DMS153 treated with DMSO at 0.1 percent for 48 hours (cell line): ENCODE results near the gene S100B.

Source experiments
- DNase-seq: peaks from one replicate; lab custom pipeline; 2025; ENCODE audit not compliant: unreplicated experiment; lab: John Stamatoyannopoulos, UW

S100B gene

DNA sequence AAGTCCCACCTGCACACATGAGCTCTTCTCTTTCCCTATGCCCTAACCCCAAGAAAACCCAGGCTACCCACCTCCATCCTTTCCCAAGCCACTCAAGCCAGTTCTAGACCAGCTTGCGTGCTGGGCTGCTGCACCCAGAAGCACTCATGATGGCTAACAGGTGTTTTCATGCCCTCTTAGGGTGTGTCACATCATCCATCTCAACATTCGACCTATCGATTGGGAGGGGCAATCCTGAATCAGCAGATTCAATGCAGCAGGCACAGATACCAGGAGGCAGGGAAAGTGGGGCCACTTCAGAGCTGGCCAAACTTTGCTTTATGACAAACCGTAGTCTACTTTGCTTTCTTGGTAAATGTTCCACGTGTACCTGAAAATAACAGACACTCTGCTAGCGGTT, 24.0 kb upstream of the S100B start:
- DNase-seq = no peak

DNA sequence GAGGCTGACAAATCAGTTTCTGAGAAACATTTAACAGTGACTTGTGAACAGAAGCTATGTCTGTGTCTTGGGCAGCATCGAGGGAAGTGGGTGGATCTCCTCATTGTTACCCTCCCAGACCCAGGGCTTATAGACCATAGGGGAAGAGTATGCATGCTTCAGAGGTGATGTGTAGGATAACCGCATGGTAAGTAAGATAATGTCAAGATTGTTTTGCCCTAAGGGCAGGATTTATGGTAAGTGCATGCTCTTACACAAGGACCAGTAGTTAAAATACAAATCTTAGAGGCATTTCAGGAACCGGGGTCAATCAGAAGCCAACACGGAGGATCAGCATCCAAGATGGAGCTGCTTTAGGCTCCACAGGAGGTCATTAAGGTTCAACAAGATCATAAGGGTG, 22.8 kb upstream of the S100B start:
- no peak for DNase-seq

DNA sequence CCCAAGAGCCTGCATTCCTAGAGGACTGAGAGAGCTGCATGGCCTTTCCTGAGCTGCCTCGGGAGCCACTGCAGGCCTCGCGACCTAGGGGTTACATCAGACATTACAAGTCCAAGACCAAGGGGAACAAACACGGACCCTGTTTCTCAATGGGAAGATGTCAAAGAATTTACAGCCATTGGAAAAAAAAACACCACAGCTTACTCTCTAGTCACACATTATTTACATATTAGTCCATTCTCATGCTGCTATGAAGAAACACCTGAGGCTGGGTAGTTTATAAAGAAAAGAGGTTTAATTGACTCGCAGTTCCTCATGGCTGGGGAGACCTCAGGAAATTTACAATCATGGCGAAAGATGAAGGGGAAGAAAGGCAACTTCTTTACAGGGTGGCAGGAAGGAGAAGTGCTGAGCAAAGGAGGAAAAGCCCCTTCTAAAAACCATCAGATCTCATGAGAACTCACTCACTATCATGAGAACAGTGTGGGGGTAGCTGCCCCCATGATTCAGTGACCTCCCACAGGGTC, 22.2 kb upstream of the S100B start:
- DNase-seq = no peak

DNA sequence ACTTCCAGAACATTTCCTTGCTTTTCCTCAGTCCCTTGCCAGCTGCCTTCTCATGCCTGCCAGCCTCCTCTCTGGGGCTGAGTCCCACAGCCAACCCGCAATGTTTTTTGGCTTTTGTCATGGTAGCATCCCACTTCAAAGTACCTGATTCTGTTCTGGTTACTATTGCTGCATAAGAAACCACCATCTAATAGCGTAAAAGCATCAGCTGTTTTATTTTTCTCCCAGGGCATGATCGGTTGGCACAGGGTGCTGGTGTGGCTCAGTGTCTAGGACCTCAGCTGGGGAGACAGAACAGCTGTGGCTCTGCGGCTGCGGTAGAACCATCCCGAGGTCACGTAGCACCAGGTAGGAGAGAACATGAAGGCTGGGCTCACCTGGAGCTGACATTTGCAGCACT, 21.7 kb upstream of the S100B start:
- DNase-seq = no peak

DNA sequence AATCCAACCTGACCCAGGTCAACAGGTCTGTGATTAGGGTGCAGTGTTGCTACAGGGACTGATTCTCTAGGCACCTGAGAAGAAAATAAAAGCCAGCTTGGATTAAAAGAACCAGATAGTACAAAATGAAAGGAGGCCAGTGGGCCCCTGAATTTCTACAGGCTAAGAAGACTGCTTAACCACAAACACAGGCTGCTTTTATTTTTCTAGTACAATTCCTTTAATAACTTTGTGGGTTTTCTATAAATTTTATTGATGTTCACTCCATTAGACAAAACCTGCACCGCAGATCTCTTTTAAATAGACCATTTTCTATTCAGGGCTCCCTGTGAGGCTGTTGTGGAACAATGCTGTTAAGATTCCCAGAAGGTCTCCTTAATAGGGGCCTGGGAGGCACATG, 20.9 kb upstream of the S100B start:
- DNase-seq = no peak

DNA sequence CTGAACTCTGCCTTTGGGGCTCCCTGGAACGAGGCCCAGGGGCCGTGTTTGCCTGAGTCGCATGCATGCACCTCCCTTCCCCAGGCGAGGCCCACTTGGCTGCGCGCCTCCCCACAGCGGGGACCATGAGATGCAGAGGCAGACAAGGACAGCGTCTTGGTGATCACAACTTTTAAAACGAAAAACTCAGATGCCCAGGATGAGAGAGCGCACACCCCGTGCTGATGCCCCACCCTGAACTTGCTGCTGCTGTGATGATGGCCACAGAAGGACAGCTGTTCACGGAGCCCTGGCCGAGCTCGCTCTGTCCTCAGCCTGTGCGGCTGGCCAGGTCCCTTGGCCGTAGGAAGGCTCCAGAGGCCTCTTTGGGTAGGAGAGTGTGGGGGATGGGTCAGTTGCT, 19.2 kb upstream of the S100B start:
- DNase-seq = no peak

DNA sequence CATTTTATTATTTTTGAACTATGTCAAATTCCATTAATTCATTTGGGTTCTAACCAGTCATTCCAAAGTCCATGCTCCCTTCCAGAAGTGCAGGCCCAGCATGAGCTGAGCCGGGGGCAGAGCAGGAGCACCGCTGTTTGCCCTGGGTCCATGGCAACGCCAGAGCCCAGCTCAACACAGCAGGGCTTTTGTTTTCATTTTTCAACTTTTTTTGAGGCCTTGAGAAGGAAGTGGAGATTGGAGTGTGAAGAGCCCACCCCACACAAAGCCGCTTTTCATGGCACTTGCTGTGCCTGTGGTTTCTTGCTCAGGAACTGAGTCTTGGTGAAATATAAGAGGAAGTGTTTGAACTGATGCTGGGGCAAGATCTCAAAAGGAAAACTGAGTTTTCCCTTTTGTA, 17.3 kb upstream of the S100B start:
- DNase-seq = no peak

DNA sequence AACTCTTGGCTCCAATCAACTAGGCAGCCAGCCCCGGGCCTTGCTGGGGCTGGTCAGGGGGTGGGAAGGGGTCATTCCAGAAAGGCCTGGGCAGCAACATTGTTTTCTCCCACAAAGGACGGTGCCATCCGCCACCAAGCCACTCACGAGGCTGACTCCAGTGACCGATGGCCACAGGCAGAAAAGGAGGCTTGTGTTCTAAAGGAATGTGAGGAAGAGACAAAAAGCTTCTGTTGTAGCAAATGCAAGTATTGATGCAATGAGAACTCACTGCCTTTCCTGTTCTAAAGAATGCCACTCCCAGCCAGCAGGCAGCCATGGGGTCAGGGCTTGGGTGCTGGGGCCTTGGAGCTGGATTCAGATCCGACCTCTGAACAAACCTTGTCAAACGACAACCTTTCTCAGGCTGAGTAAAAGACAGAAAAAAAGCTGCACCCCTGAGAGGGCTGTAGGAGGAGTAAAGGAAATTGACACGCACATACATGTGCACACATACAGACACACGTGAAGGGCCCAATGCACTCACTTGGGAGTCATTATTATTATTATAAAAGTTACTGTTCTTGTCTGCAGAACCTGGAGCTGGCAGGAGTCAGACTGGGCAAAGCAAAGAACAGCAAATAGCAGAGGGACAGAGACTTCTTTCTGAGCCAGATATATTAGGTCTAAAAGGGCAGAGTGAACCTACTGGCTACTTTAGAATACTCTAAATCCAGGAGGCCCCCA, 16.7 kb upstream of the S100B start:
- no peak for DNase-seq

DNA sequence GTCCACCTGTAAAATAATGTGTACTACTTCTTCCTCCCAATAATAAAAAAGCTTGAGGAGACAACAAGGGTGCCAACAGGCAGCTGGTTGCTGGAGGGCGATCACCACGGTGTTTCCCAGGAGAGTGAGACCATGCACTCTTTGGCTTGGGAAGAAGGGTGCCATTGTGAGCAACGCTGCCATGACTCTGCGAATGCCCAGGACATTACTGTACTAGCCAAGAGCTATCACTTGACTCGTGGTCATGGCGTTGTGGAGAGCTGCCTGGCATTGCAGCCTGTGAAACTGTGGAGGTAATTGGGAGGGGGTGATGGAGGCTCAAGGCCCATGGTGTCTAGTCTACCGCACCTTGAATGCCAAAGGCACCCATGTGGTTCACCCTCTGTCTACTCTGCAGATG, 16.0 kb upstream of the S100B start:
- no peak for DNase-seq

DNA sequence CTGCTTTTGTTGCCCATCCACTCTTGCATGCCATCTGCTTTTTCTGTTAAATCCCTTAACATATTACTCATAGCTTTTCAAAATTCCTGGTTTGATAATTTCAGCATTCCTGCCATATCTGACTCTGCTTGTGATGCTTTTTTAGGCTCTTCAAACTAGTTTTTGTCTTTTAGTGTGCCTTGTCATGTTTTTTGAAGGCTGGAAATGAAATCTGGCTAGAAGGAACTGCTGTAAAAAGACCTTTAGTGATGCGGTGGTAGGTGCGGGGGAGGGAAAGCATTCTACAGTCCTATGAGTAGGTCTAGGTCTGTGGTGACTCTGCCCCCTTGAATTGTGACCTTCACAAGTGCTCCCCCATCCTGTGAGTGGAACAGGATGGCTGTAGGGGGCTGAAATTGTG, 15.0 kb upstream of the S100B start:
- DNase-seq = no peak

DNA sequence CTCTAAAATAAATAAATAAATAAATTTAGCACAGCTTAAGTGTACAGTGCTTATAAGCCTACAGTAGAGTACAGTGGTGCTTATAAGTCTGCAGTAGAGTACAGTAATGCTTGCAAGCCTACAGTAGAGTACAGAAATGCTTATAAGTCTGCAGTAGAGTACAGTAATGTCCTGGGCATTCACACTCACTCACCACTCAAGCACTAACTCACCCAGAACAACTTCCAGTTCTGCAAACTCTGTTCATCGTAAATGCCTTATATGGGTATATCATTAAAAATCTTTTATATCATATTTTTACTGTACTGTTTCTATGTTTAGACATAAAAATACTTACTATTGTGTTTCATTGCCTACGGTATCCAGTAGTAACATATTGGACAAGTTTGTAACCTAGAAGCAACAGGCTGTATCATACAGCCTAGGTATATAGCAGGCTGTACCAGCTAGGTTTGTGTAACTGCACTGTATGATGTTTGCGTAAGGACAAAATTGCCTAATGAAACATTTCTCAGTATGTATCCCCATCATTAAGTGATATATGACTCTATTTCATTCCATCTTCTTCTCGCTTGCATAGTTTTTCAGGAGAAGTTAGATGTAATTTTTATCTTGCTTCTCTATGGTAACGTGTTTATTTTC, 14.0 kb upstream of the S100B start:
- no peak for DNase-seq

DNA sequence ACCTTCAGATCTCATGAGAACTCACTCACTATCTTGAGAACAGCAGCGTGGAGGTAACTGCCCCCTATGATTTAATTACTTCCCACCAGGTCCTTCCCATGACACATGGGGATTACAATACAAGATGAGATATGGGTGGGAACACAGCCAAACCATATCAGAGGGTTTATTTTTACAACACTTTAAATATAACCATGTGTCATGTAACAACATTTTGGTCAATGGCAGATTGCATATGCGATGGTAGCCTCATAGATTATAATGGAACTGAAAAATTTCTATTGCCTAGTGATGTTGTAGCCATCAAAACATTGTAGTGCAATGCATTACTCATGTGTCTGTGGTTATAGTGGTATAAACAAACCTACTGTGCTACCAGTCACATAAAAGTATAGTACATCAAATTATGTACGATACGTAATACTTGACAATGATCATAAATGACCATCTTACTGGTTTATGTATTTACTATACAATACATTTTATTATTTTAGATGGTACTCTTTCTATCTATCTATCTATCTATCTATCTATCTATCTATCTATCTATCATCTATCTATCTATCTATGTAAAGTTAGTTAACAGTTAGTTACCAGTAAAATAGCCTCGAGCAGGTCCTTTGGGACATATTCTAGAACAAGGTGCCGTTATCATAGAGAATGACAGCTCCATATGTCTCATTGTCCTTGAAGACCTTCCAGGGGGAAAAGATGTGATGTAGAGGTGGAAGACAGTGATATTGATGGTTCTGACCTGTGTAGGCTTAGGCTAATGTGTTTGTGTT, 12.6 kb upstream of the S100B start:
- DNase-seq = no peak

DNA sequence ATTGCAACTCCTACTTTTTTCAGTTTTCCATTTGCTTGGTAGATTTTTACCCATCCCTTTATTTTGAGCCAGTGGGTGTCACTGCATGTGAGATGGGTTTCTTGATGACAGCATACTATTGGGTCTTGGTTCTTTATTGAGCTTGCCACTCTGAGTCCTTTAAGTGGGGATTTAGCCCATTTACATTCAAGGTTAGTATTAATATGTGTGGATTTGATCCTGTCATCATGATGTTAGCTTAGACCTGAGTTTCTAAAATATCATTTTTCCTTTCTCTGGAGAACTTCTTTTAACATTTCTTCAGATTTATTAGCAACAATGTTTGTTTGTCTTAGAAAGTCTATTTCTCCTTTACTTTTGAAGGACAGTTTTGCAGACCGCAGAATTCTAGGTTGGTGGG, 11.8 kb upstream of the S100B start:
- DNase-seq = no peak

DNA sequence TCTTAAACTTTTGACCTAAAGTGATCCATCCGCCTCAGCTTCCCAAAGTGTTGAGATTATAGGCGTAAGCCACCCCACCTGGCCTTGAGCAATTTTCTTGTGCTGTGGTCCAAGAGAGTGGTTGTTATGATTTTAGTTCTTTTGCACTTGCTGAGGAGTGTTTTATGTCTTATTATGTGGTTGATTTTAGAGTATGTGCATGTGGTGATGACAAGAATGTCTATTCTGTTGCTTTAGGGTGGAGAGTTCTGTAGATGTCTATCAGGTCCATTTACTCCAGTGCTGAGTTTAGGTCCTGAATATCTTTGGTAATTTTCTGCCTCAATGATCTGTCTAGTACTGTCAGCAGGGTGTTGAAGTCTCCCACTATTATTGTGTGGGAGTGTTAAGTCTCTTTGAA, 11.2 kb upstream of the S100B start:
- DNase-seq = no peak

DNA sequence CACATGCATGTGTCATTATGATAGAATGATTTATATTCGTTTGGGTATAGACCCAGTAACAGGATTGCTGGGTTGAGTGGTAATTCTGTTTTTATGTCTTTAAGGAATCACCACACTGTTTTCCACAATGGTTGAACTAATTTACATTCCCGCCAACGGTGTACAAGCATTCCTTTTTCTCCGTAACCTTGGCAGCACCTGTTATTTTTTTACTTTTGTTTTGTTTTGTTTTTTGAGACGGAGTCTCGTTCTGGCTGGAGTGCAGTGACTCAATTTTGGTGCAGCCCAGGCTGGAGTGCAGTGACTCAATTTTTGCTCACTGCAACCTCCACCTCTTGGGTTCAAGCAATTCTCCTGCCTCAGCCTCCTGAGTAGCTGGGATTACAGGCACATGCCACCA, 8.5 kb upstream of the S100B start:
- no peak for DNase-seq

DNA sequence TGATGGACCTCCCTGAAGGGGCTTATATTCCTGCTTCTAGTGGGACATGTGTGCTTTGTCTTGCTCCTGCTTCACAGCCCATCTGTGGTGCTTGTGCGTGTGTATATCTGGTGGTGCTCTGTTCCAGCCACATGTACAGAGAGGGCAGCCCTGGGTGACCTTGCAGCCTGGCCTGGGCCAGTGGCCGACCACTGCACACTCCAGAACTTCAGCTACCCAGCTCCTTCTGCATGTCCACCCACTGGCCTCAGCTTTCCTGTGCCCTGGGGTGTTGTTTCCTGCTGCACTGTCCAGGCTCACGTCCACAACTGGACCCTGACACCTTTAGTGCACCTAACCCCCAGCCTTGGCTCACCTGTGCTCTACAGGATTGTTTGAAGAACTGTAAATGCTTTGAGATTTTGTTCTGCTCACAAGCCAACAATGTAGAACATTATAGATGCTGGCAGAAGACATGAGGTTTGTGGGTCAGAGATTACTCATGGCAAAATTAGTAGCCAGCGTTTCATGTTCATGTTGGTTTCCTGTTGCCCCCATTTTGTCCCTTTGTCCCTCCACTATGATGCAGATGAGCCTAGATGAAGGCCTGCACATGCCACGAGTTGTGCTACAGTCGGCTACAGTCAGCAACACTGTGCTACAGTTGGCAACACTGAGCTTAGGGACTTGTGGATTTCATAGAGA, 5.3 kb upstream of the S100B start:
- DNase-seq = no peak

DNA sequence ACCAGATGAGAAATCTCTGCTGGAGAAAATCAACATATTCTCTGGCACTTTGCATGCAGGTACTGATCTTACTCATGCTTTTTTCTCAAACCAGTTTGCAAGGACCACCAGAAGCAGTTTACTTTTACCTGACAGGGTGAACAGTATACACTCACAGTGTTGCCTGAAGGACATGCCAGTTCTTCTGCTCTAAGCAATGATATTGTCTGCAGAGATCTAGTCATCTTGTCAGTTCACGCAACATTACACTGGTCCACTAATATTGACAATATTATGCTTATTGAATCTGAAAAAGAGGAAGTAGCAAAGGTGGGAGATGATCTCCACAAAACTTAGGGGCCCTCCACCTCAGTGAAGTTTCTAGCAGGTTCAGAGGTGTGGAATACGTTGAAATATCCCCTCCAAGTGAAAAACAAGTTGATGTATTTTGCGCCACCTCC, 3.8 kb upstream of the S100B start:
- no peak for DNase-seq

DNA sequence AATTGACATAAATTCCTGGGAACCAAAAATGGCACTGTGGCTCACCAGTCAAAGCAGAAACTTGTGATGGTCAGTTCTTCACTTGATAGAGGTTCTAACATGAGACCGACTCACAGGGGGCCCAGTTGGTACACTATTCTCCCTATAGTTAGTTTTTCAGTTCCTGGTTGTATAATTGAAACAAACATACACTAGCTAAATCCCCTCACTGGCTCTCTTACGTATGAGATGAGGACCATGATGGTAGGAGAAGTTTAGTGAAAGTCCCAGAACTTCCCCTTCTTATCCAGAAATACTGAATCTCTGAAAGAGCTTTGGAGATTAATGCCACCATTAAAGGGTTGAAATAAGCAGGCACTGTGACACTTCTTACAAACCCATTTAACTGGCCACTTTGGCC, 2.8 kb upstream of the S100B start:
- no peak for DNase-seq

DNA sequence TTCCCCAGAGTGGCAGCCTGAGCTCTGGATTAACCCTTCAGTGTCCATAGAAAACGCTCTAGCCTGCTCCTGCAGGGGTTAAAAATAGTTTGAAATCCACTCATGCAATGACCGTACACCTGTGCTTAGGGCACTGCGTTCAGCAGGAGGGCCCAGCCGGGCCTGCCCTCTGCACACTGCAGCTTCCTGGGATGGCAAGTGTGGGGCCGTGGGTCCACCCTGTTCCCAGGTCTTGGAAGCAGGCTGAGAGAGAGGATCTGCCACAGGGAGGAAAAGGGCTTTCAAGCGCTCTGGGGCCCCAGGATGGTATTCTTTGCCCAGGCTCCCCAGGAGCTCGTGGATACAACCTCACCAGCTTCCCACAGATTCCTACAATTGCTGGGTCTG, 1.5 kb upstream of the S100B start:
- no peak for DNase-seq

DNA sequence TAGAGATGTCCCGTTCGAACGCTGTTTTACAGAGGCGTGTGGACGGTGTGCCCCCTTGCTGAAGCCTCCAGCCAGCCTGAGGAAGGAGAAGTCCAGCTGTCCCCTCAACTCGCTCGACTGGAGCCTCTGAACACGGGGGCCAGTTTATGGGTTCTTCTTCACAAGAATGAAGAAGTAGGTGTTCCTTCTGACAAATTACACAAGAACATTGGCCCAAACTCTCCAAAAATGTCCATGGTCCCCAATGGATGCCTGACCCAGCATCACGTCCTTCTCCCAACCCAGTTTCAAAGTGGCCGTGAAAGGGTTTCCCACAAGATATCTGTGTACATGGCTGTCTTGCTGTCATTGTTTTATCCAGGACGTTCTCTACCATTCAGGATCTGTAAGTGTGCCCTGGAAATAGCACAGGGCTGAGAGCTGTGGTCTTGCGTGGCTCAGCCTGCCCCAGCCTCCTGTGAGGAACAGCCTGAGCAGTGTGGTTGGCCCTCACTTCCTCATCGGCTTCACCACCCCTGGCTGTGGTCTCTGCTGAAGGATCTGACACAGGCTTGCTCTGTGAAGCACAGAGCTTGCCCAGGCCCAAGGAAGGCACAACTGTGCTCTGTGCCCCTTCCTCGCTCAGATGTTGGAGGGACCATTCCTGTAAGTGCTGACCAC, 1.0 kb upstream of the S100B start:
- DNase-seq = no peak
